ENCODE results near the gene PTPRN2. TPM values are rescaled to one million over a fixed set of nuclear protein-coding genes. Genes with fewer than 3 reads are reported as not detected.

PTPRN2 gene
- total RNA-seq, 1 experiment from 2014 or later, result 2.1 TPM

GRCh38 chr7:157538735-157539134, 1048.9 kb downstream of the PTPRN2 start:
- H3K27ac ChIP-seq (ENCODE audit: low read depth, low read length), result no peak overlapping the region
- no peaks in the 10 kb centered on the region for H4K20me1 ChIP-seq (ENCODE audit: insufficient read depth)
- peaks cover 0 to 5% of the 10 kb centered on the region in 2 experiments; a peak in 1 of 4 replicates for H3K4me1 ChIP-seq (ENCODE audit: control insufficient read depth in 1 of 2, insufficient read depth in 2 of 2, low read length in 2 of 2)
- no peaks in the 10 kb centered on the region for H3K36me3 ChIP-seq (ENCODE audit: control insufficient read depth in 1 of 2, insufficient read depth in 2 of 2, low read length in 2 of 2)
- no peak for TF ChIP-seq YY1 (IDR thresholded peaks at IDR 0.05; ENCODE audit: extremely low read depth, insufficient replicate concordance, low read depth, low read length)
- TF ChIP-seq, protein P1, sequence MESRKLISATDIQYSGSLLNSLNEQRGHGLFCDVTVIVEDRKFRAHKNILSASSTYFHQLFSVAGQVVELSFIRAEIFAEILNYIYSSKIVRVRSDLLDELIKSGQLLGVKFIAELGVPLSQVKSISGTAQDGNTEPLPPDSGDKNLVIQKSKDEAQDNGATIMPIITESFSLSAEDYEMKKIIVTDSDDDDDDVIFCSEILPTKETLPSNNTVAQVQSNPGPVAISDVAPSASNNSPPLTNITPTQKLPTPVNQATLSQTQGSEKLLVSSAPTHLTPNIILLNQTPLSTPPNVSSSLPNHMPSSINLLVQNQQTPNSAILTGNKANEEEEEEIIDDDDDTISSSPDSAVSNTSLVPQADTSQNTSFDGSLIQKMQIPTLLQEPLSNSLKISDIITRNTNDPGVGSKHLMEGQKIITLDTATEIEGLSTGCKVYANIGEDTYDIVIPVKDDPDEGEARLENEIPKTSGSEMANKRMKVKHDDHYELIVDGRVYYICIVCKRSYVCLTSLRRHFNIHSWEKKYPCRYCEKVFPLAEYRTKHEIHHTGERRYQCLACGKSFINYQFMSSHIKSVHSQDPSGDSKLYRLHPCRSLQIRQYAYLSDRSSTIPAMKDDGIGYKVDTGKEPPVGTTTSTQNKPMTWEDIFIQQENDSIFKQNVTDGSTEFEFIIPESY (IDR thresholded peaks at IDR 0.05; ENCODE audit: extremely low read depth, insufficient replicate concordance, low read length), result no peak
- TF ChIP-seq RAD21 (IDR thresholded peaks at IDR 0.05; ENCODE audit: low read depth), result no peak
- no peak for TF ChIP-seq EZH2phosphoT487 (IDR thresholded peaks at IDR 0.05; ENCODE audit: borderline replicate concordance)
- no peak for TF ChIP-seq FOSL1 (IDR thresholded peaks at IDR 0.05; ENCODE audit: low read depth)
- TF ChIP-seq POLR2AphosphoS5 (IDR thresholded peaks at IDR 0.05; ENCODE audit: low read depth, low read length), result no peak
- no peak for TF ChIP-seq CTCF (IDR thresholded peaks at IDR 0.05 in 2 of 3, conservative IDR thresholded peaks at IDR 0.05 in 1 of 3; ENCODE audit: borderline replicate concordance in 1 of 3, insufficient read depth in 1 of 3, low read depth in 2 of 3, low read length in 2 of 3)
- TF ChIP-seq TCF7L2 (IDR thresholded peaks at IDR 0.05; ENCODE audit: borderline replicate concordance, extremely low read depth, insufficient read depth, insufficient read length), result no peak
- TF ChIP-seq MAX (IDR thresholded peaks at IDR 0.05), result no peak
- TF ChIP-seq SP1 (IDR thresholded peaks at IDR 0.05; ENCODE audit: low read depth), result no peak
- TF ChIP-seq EGR1 (IDR thresholded peaks at IDR 0.05; ENCODE audit: low read depth), result no peak
- no peak for DNase-seq (ENCODE audit: low read depth, low spot score)
- intact Hi-C loops (cut with micrococcal nuclease), result no loop called here
- H3K4me3 ChIP-seq (replicated peaks in 1 of 2; ENCODE audit: low read depth in 1 of 2, low read length in 2 of 2), result no peak overlapping the region
- no peaks in the 10 kb centered on the region for H3K9me2 ChIP-seq (ENCODE audit: insufficient read depth)
- no peaks in the 10 kb centered on the region for H3K9me3 ChIP-seq (ENCODE audit: control insufficient read depth in 1 of 2, insufficient read depth in 1 of 2, low read depth in 1 of 2, low read length in 2 of 2)
- H3K4me2 ChIP-seq (ENCODE audit: low read length), result no peak overlapping the region
- no TSS peak for BruUV-seq (replicated peaks)
- ChIA-PET RAD21 (ENCODE audit: low non-redundant PET in 1 of 2, low total read pairs in 2 of 2, uncharacterized antibody in 2 of 2, unreplicated experiment in 2 of 2) (no interaction called here), POLR2A (no interaction called here), CTCF (no interaction called here)
- H2AFZ ChIP-seq (ENCODE audit: low read depth, low read length, poor library complexity, severe bottlenecking), result no peak overlapping the region
- no peak overlapping the region for H3K9ac ChIP-seq (ENCODE audit: low read length)
- H3K79me2 ChIP-seq (ENCODE audit: insufficient read depth, low read length), result no peaks in the 10 kb centered on the region
- no peaks in the 10 kb centered on the region for H3K27me3 ChIP-seq (ENCODE audit: insufficient read depth, low read length)
- ATAC-seq, result no peak
